Trophoblast cell (in vitro differentiated cells and primary cell): ENCODE results near the gene ACVR2B.

Experiments
- DNase-seq, 2 donors: peaks; one replicate each; pipeline ENCODE4 v3.0.0-alpha.2; 2016
- H2AFZ ChIP-seq: 2 replicates; pipeline ENCODE4 v1.6.1; 2013; ENCODE audit warnings: low read length, moderate library complexity, mild to moderate bottlenecking; ENCODE audit not compliant: insufficient read depth, poor library complexity
- H2AK5ac ChIP-seq: 2 replicates; pipeline ENCODE4 v1.6.1; 2013; ENCODE audit warnings: mild to moderate bottlenecking, low read length
- H2BK120ac ChIP-seq: 2 replicates; pipeline ENCODE4 v1.6.1; 2013; ENCODE audit warnings: low read length, mild to moderate bottlenecking, moderate library complexity; ENCODE audit not compliant: insufficient read depth, poor library complexity
- H2BK12ac ChIP-seq: 2 replicates; pipeline ENCODE4 v1.6.1; 2013; ENCODE audit warnings: mild to moderate bottlenecking, low read length, moderate library complexity
- H2BK5ac ChIP-seq: 2 replicates; pipeline ENCODE4 v1.6.1; 2013; ENCODE audit warnings: low read length, low read depth, moderate library complexity, mild to moderate bottlenecking; ENCODE audit not compliant: poor library complexity
- H3K14ac ChIP-seq: 2 replicates; pipeline ENCODE4 v1.6.1; 2013; ENCODE audit warnings: mild to moderate bottlenecking, low read length
- H3K18ac ChIP-seq: 2 replicates; pipeline ENCODE4 v1.6.1; 2013; ENCODE audit warnings: mild to moderate bottlenecking, low read length
- H3K23ac ChIP-seq: 2 replicates; pipeline ENCODE4 v1.6.1; 2013; ENCODE audit warnings: low read length
- H3K27ac ChIP-seq: 2 replicates; pipeline ENCODE4 v1.5.1; 2013; ENCODE audit warnings: low read depth, mild to moderate bottlenecking, inconsistent platforms, low read length, moderate library complexity
- H3K27me3 ChIP-seq: 2 replicates; pipeline ENCODE4 v1.6.1; 2013; ENCODE audit warnings: inconsistent platforms, mild to moderate bottlenecking, low read length, moderate library complexity; ENCODE audit not compliant: insufficient read depth
- H3K36me3 ChIP-seq, 2 experiments: 1 replicate in 1 of 2; 2 replicates in 1 of 2; pipeline ENCODE4 v1.6.1; 2013; ENCODE audit warnings: low read length in 2 of 2, mild to moderate bottlenecking in 2 of 2, moderate library complexity in 1 of 2; ENCODE audit not compliant: insufficient read depth in 2 of 2, control insufficient read depth in 1 of 2
- H3K4ac ChIP-seq: 2 replicates; pipeline ENCODE4 v1.6.1; 2013; ENCODE audit warnings: low read depth, mild to moderate bottlenecking, low read length, moderate library complexity
- H3K4me1 ChIP-seq, 2 experiments: 1 replicate in 1 of 2; 2 replicates in 1 of 2; pipeline ENCODE4 v1.6.1; 2013; ENCODE audit warnings: low read length in 2 of 2, mild to moderate bottlenecking in 2 of 2, moderate library complexity in 1 of 2; ENCODE audit not compliant: insufficient read depth in 2 of 2, control insufficient read depth in 1 of 2
- H3K4me2 ChIP-seq: 2 replicates; pipeline ENCODE4 v1.6.1; 2013; ENCODE audit warnings: inconsistent platforms, mild to moderate bottlenecking, low read length, moderate library complexity
- H3K4me3 ChIP-seq: 2 replicates; pipeline ENCODE4 v1.5.1; 2013; ENCODE audit warnings: mild to moderate bottlenecking, low read depth, low read length, inconsistent platforms
- H3K79me1 ChIP-seq: one replicate; pipeline ENCODE4 v1.6.1; 2013; ENCODE audit warnings: low read length
- H3K79me2 ChIP-seq: 2 replicates; pipeline ENCODE4 v1.6.1; 2013; ENCODE audit warnings: low read length, mild to moderate bottlenecking; ENCODE audit not compliant: control insufficient read depth, insufficient read depth, poor library complexity
- H3K9ac ChIP-seq: 2 replicates; pipeline ENCODE4 v1.6.1; 2013; ENCODE audit warnings: mild to moderate bottlenecking, low read length
- H3K9me3 ChIP-seq: 2 replicates; pipeline ENCODE4 v1.6.1; 2013; ENCODE audit warnings: low read depth, mild to moderate bottlenecking, control low read depth, inconsistent platforms, low read length; ENCODE audit not compliant: insufficient read depth
- H4K12ac ChIP-seq: 2 replicates; pipeline ENCODE4 v1.6.1; 2013; ENCODE audit warnings: low read depth, mild to moderate bottlenecking, low read length, moderate library complexity
- H4K8ac ChIP-seq: 2 replicates; pipeline ENCODE4 v1.6.1; 2013; ENCODE audit warnings: low read depth, mild to moderate bottlenecking, low read length, moderate library complexity
- H4K91ac ChIP-seq: one replicate; pipeline ENCODE4 v1.6.1; 2013; ENCODE audit warnings: low read depth, mild to moderate bottlenecking, low read length, moderate library complexity
- WGBS: extraction: QIAGEN DNeasy Blood & Tissue Kit; methylation state at CpG from one replicate; pipeline ENCODE4 v1.1.7; 2013; ENCODE audit warnings: missing lambda C conversion rate; ENCODE audit not compliant: insufficient read length, insufficient coverage; ENCODE audit errors: extremely low coverage; 5-methylcytosine and 5-hydroxymethylcytosine counted together

The ACVR2B gene

DNA sequence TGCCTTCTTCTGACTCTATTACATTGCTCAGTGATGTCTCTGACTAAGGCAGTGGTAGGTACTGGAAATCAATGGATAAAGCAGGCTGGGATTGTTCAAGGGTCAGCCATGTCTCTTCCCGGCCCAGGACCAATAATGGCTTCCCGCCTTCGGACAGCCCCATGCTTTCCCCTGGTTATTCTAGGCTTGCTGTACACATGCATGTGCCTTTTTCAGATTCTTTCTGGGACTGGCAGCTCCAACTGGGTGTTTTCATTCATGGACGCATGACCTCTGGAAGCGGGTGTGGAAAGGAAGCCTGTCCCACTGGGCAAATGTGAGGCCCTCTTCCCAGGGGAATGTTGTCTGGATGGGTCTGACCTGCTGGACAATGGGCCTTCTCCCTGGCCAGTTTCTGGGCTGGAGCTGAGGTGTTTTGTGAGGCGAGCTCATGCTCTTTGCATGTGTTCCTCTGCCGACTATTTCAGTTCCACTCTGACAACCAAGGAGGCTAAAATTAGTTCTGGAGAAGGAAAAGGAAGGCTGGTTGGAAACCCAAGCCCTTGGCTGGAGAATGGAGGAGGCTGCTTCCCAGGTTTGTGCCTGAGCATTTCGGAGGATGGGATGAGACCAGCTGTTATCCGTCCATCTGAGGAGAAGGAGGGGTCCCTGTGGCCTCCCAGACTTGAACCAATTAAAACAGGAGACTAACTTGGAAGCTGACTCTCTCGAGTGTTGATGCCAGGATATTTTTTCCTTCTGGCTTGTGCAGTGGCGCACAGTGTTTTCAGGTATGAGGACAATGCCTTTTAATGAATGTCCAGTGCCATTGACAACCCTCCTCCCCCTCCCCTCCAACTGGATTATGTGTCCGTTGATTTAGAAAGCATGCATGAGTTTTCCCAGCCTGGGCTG, 6.9 kb downstream of the ACVR2B start:
- no peak overlapping the region for H3K14ac ChIP-seq
- no peak overlapping the region for H4K12ac ChIP-seq
- no peaks in the 10 kb centered on the region for H3K27me3 ChIP-seq
- H3K9me3 ChIP-seq, result peaks cover 2% of the 10 kb centered on the region
- no peak overlapping the region for H3K23ac ChIP-seq
- no peak overlapping the region for H2BK5ac ChIP-seq
- H2AK5ac ChIP-seq, result no peak overlapping the region
- no peak overlapping the region for H2AFZ ChIP-seq
- no peak overlapping the region for H4K8ac ChIP-seq
- peaks cover 19% of the 10 kb centered on the region for H3K79me2 ChIP-seq
- no peaks in the 10 kb centered on the region for H3K79me1 ChIP-seq
- no peak overlapping the region for H3K27ac ChIP-seq
- H3K4ac ChIP-seq, result peak overlapping the region; percentile 34
- no peaks in the 10 kb centered on the region for H3K36me3 ChIP-seq
- no peak overlapping the region for H2BK120ac ChIP-seq
- no peak overlapping the region for H3K4me3 ChIP-seq
- H3K4me1 ChIP-seq, result peaks cover 5 to 6% of the 10 kb centered on the region in 2 experiments
- WGBS, result no CpG with 5 or more reads among the region's 12 CpGs
- H4K91ac ChIP-seq, result no peak overlapping the region
- DNase-seq, result no peak
- no peak overlapping the region for H3K18ac ChIP-seq
- H3K4me2 ChIP-seq, result no peak overlapping the region
- no peak overlapping the region for H2BK12ac ChIP-seq
- no peak overlapping the region for H3K9ac ChIP-seq

DNA sequence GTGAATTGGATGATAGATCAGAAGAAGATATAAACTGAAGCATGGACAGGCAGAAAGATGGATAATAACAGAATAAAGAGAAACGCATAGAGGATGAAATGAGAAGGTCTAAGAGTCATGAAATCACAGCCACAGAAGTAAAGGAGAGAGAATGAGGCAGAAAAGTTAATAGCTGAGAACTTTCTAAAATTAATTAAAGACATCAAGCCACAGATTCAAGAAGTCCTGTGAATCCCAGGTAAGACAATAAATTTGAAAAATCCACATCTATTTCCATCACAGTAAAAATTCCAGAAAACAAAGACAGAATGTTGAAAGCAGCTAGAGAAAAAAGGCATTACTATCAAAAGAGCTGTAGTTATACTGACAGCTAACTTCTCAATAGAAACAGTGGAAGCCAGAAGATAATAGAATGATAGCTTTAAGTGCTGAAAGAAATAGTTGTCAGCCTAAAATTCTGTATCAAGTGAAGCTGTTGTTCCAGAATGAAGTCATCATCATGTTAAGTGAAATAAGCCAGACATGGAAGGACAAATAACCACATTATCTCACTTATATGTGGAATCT, 12.0 kb downstream of the ACVR2B start:
- Histone ChIP-seq H3K4ac (no peak overlapping the region), H2BK5ac (no peak overlapping the region), H3K9me3 (peaks cover 2% of the 10 kb centered on the region), H3K14ac (no peak overlapping the region), H3K23ac (no peak overlapping the region), H3K27me3 (no peaks in the 10 kb centered on the region), H2BK120ac (no peak overlapping the region), H3K4me3 (no peak overlapping the region), H3K79me2 (peaks cover 4% of the 10 kb centered on the region), H3K9ac (no peak overlapping the region), H3K18ac (no peak overlapping the region), H3K4me2 (no peak overlapping the region), H3K4me1 (no peaks in the 10 kb centered on the region), H2AFZ (no peak overlapping the region), H4K8ac (no peak overlapping the region), H4K12ac (no peak overlapping the region), H3K79me1 (no peaks in the 10 kb centered on the region), H2AK5ac (no peak overlapping the region), H2BK12ac (no peak overlapping the region), H4K91ac (no peak overlapping the region), H3K27ac (no peak overlapping the region), H3K36me3 (no peaks in the 10 kb centered on the region)
- WGBS, result no CpG with 5 or more reads among the region's 1 CpG
- DNase-seq, result no peak

DNA sequence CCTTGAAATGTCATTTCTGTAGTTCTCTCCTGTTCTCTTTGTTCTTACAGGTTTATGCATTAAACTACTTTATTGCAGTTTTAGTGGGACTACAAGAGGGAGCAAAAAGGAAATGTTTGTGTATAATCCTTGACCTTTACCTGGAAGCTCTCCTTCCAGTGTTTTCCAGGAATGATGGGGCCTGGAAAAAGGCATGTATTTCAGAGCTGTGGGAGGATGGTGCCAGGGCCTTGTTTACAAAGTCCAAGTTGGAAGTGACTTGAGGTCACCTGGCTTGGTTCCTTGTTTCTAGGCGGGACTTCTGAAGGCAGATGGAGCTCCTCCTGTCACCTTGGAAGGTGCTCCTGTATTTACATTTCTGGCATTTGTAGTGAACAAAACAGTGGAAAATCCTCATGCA, 15.1 kb downstream of the ACVR2B start:
- H4K12ac ChIP-seq, result no peak overlapping the region
- no peak for DNase-seq
- H3K27me3 ChIP-seq, result no peaks in the 10 kb centered on the region
- H3K4me2 ChIP-seq, result no peak overlapping the region
- H3K4me1 ChIP-seq, result peaks cover 8 to 12% of the 10 kb centered on the region in 2 experiments
- WGBS, result no CpG with 5 or more reads among the region's 1 CpG
- no peak overlapping the region for H3K14ac ChIP-seq
- no peaks in the 10 kb centered on the region for H3K79me1 ChIP-seq
- H3K18ac ChIP-seq, result no peak overlapping the region
- H3K9me3 ChIP-seq, result no peaks in the 10 kb centered on the region
- H3K79me2 ChIP-seq, result no peaks in the 10 kb centered on the region
- no peak overlapping the region for H2AFZ ChIP-seq
- no peak overlapping the region for H3K4me3 ChIP-seq
- H2BK12ac ChIP-seq, result no peak overlapping the region
- no peak overlapping the region for H3K27ac ChIP-seq
- no peak overlapping the region for H4K8ac ChIP-seq
- H3K4ac ChIP-seq, result no peak overlapping the region
- no peak overlapping the region for H2AK5ac ChIP-seq
- no peak overlapping the region for H3K9ac ChIP-seq
- no peak overlapping the region for H4K91ac ChIP-seq
- no peaks in the 10 kb centered on the region for H3K36me3 ChIP-seq
- no peak overlapping the region for H2BK120ac ChIP-seq
- H3K23ac ChIP-seq, result no peak overlapping the region
- H2BK5ac ChIP-seq, result no peak overlapping the region

DNA sequence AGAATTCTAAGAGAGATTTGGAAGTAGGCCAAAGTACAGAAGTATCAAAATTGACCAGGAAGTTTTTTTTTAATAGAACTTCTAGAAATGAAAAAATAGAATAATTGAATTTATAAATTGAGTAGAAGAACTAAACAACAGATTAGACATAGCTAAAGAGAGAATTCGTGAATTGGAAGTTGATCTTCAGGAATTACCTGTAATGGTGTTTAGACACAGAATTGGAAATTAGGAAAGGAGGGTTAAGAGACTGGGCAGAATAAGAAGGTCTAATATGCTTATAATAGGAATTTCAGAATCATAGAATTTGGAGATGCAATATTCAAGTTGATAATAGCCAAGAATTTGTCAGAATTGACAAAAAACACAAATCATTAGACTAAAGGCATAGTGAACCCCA, 16.2 kb downstream of the ACVR2B start:
- H3K9ac ChIP-seq, result no peak overlapping the region
- H3K23ac ChIP-seq, result no peak overlapping the region

More for the DNA sequence above, 16.2 kb downstream of the ACVR2B start:
- H3K9me3 ChIP-seq, result peaks cover 1% of the 10 kb centered on the region
- H3K36me3 ChIP-seq, result no peaks in the 10 kb centered on the region
- no peaks in the 10 kb centered on the region for H3K27me3 ChIP-seq
- no peak overlapping the region for H3K4me3 ChIP-seq
- H4K91ac ChIP-seq, result no peak overlapping the region
- H4K8ac ChIP-seq, result no peak overlapping the region
- H3K4me1 ChIP-seq, result peaks cover 8 to 12% of the 10 kb centered on the region in 2 experiments
- no peak overlapping the region for H3K4me2 ChIP-seq
- WGBS, result no CpG with 5 or more reads among the region's 1 CpG
- no peak overlapping the region for H3K14ac ChIP-seq
- H3K27ac ChIP-seq, result no peak overlapping the region
- no peak overlapping the region for H3K18ac ChIP-seq
- no peak for DNase-seq
- H3K79me2 ChIP-seq, result peaks cover under 1% of the 10 kb centered on the region
- H3K4ac ChIP-seq, result no peak overlapping the region
- no peak overlapping the region for H2AK5ac ChIP-seq
- H2BK120ac ChIP-seq, result no peak overlapping the region
- no peak overlapping the region for H4K12ac ChIP-seq
- no peaks in the 10 kb centered on the region for H3K79me1 ChIP-seq
- H2BK5ac ChIP-seq, result no peak overlapping the region
- H2BK12ac ChIP-seq, result no peak overlapping the region
- no peak overlapping the region for H2AFZ ChIP-seq
